SU-DHL-6 (cell line): ENCODE data around the gene RBP4.

Experiments used
- CTCF ChIP-seq: fragments of 200-600 bp; sonication (generic); IDR thresholded peaks from one replicate; pipeline ENCODE4 v1.5.1; 2017; ENCODE audit warnings: antibody characterized with exemption, mild to moderate bottlenecking, low read length, moderate library complexity; ENCODE audit not compliant: insufficient read depth, poor library complexity, severe bottlenecking
- EZH2phosphoT487 ChIP-seq: fragments of 200-600 bp; sonication (generic), shearing (Covaris generic); conservative IDR thresholded peaks from 2 replicates; pipeline ENCODE4 v1.6.1; 2018; ENCODE audit warnings: mild to moderate bottlenecking, antibody characterized with exemption, low read length, moderate library complexity, mixed read lengths

GRCh38 chr10:93599335-93599734 lies 1.7 kb downstream of the RBP4 start:
- no peak for TF ChIP-seq CTCF
- TF ChIP-seq EZH2phosphoT487: no peak
